Measurements from ENCODE around the gene USP11. TPM values are rescaled to one million over a fixed set of nuclear protein-coding genes. Genes with fewer than 3 reads are reported as not detected.

USP11 gene
- total and polyA plus RNA-seq, 2 of the 4 experiments (the other 2 are of a cell fraction): 33.5 to 59.7 TPM

GRCh38 chrX:47201345-47201944 lies 31.4 kb upstream of the USP11 start:
- Histone ChIP-seq H2AK5ac (ENCODE audit: low read depth, low read length) (no peak overlapping the region), H3K9me1 (ENCODE audit: insufficient read depth, low read length) (0 out of 2 replicates have a peak, but pooled peaks cover 5% of the 10 kb centered on the region), H2BK120ac (ENCODE audit: low read depth, low read length) (no peak overlapping the region), H3K79me1 (ENCODE audit: low read depth in 1 of 2, low read length in 2 of 2) (peaks cover 39 to 62% of the 10 kb centered on the region in 2 experiments), H3K9ac (ENCODE audit: low read depth, low read length) (no peak overlapping the region), H3K9me3 (ENCODE audit: control insufficient read depth, insufficient read depth, low read length) (no peaks in the 10 kb centered on the region), H3K56ac (ENCODE audit: extremely low read depth, insufficient read depth, low read length) (no peak overlapping the region), H4K5ac (ENCODE audit: low read depth, low read length) (no peak overlapping the region), H3K4me2 (ENCODE audit: low read depth, low read length) (no peak overlapping the region), H2AFZ (replicated peaks; ENCODE audit: low read length, poor library complexity) (no peak overlapping the region), H2AK9ac (replicated peaks; ENCODE audit: low read depth, low read length, poor library complexity) (no peak overlapping the region), H4K20me1 (ENCODE audit: insufficient read depth, low read length) (peaks cover 77% of the 10 kb centered on the region), H2BK20ac (ENCODE audit: low read depth, low read length) (no peak overlapping the region), H3K18ac (ENCODE audit: low read depth, low read length) (no peak overlapping the region), H3K4me1 (ENCODE audit: control insufficient read depth, insufficient read depth, low read length) (peaks cover 13% of the 10 kb centered on the region), H2BK15ac (ENCODE audit: low read depth, low read length) (no peak overlapping the region), H2BK5ac (ENCODE audit: low read depth, low read length, poor library complexity, severe bottlenecking) (no peak overlapping the region), H4K8ac (ENCODE audit: low read depth in 2 of 2, low read length in 2 of 2) (no peak overlapping the region), H3K27ac (ENCODE audit: insufficient read depth, low read length) (no peak overlapping the region), H3K14ac (replicated peaks; ENCODE audit: low read depth, low read length) (no peak overlapping the region), H4K91ac (ENCODE audit: insufficient read depth, low read depth, low read length) (no peak overlapping the region), H3K27me3 (ENCODE audit: control insufficient read depth, insufficient read depth, low read length) (no peaks in the 10 kb centered on the region; the same call in 1 of the 2 replicates), H3K4ac (ENCODE audit: low read depth, low read length) (no peak overlapping the region), H3K36me3 (ENCODE audit: control insufficient read depth, insufficient read depth, low read length) (peaks cover 86% of the 10 kb centered on the region), H3K4me3 (ENCODE audit: insufficient read depth, low read depth, low read length) (no peak overlapping the region), H3K23ac (ENCODE audit: low read depth, low read length) (no peak overlapping the region)
- ATAC-seq (ENCODE audit: low read depth): no peak
- ChIA-PET CTCF (no interaction called here), POLR2A (ENCODE audit: unreplicated experiment) (no interaction called here)
- intact Hi-C loops (cut with micrococcal nuclease) (no loop called here), in situ Hi-C loops (cut with MboI; ENCODE audit: low sequenced_read_pairs) (loop anchor here (25.0 kb wide), 1 partner anchor 436 kb away; the partner anchor contains the start of gene CFP), dilution Hi-C loops (cut with HindIII; ENCODE audit: low sequenced_read_pairs, unreplicated experiment) (no loop called here)
- WGBS, 2 experiments (ENCODE audit: extremely low coverage in 2 of 2, insufficient read length in 1 of 2): 90% methylated on average over 6 of the region's 9 CpGs; no CpG with 5 or more reads in 1 of the 2 experiments
- no TSS peak for BruUV-seq (replicated peaks)
- DNase-seq: no peak
- no peak for TF ChIP-seq CHD1 (IDR thresholded peaks at IDR 0.05; ENCODE audit: low read depth, low read length)
- TF ChIP-seq SMC3 (IDR thresholded peaks at IDR 0.05; ENCODE audit: low read depth, low read length): no peak
- no peak for TF ChIP-seq FOS (IDR thresholded peaks at IDR 0.05; ENCODE audit: low read depth, low read length)
- no peak for TF ChIP-seq MAZ (IDR thresholded peaks at IDR 0.05; ENCODE audit: borderline replicate concordance, low read depth, low read length)
- TF ChIP-seq RFX5 (IDR thresholded peaks at IDR 0.05; ENCODE audit: low read depth, low read length): no peak
- no peak for TF ChIP-seq NFE2L2 (IDR thresholded peaks at IDR 0.05; ENCODE audit: low read depth, low read length)
- no peak for TF ChIP-seq CTCF (conservative IDR thresholded peaks at IDR 0.05; ENCODE audit: low read depth, low read length)
- TF ChIP-seq RAD21 (IDR thresholded peaks at IDR 0.05; ENCODE audit: low read length): no peak
- no peak for TF ChIP-seq POLR2A (IDR thresholded peaks at IDR 0.05; ENCODE audit: low read depth, low read length)
- TF ChIP-seq CEBPB (IDR thresholded peaks at IDR 0.05; ENCODE audit: low read depth, low read length): no peak

Data from IMR-90 (cell line).